Measurements from ENCODE around the gene LAMA3.

The LAMA3 gene

DNA sequence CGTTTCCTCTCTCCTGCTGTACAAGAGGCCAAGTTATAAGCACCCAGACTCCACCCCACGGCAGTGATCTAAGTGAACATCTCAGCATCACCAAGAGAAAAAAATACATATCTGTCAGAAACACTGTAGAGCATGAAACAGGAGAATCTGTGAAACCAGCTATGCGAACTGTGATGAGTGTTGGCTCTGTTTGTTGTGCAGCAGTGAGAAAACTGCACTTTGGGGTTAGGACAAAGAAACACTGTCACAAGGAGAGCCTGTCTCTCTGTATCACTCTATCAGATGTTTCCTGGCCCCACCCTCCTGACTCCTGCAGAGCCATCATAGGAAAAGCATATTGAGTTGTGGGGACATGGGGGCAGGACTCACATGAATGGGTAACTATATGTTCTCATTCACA lies 87.1 kb downstream of the LAMA3 start:
- peak overlapping the region; percentile 39; the same call in 1 of the 2 replicates for H2AFZ ChIP-seq (ENCODE audit: low read length)

DNA sequence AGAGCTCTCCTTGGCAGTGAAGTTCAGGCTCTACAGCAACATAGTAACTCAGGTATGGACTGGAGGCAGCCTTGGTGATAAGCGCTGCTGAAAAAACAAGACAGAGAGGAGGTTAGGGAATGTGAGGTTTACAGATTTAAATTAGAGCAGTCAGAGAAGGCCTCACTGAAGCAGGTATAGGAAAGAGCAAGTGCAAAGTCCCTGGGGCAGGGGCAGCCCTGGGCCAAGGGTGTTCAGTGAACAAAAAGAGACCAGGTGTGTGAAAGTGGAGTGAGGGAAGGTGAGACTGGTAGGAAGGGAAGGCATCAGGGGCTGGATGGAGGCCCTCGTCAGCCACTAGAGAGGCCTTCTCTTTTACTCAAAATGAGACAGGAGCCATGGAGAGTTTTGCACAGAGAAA lies 89.6 kb downstream of the LAMA3 start:
- Histone ChIP-seq H3K27me3 (ENCODE audit: insufficient read depth, low read length, poor library complexity, severe bottlenecking) (no peaks in the 10 kb centered on the region), H3K4me3 (ENCODE audit: low read length, poor library complexity, severe bottlenecking) (no peak overlapping the region), H3K79me2 (ENCODE audit: insufficient read depth, low read length) (no peaks in the 10 kb centered on the region), H3K36me3 (ENCODE audit: insufficient read depth, low read length) (no peaks in the 10 kb centered on the region), H3K4me1 (ENCODE audit: insufficient read depth, low read length, poor library complexity, severe bottlenecking) (peaks cover 6% of the 10 kb centered on the region), H3F3A (ENCODE audit: low read depth) (no peaks in the 10 kb centered on the region), H3K9me3 (ENCODE audit: insufficient read depth, low read depth, low read length) (no peaks in the 10 kb centered on the region), H3K9me2 (replicated peaks; ENCODE audit: low read depth, low read length) (no peaks in the 10 kb centered on the region), H3K4me2 (ENCODE audit: low read depth, low read length, poor library complexity, severe bottlenecking) (no peak overlapping the region), H3K9ac (ENCODE audit: low read depth, low read length, poor library complexity, severe bottlenecking) (no peak overlapping the region), H4K20me1 (ENCODE audit: insufficient read depth, low read length, poor library complexity, severe bottlenecking) (no peaks in the 10 kb centered on the region), H2AFZ (ENCODE audit: low read length) (no peak overlapping the region)
- TF ChIP-seq, protein P1, sequence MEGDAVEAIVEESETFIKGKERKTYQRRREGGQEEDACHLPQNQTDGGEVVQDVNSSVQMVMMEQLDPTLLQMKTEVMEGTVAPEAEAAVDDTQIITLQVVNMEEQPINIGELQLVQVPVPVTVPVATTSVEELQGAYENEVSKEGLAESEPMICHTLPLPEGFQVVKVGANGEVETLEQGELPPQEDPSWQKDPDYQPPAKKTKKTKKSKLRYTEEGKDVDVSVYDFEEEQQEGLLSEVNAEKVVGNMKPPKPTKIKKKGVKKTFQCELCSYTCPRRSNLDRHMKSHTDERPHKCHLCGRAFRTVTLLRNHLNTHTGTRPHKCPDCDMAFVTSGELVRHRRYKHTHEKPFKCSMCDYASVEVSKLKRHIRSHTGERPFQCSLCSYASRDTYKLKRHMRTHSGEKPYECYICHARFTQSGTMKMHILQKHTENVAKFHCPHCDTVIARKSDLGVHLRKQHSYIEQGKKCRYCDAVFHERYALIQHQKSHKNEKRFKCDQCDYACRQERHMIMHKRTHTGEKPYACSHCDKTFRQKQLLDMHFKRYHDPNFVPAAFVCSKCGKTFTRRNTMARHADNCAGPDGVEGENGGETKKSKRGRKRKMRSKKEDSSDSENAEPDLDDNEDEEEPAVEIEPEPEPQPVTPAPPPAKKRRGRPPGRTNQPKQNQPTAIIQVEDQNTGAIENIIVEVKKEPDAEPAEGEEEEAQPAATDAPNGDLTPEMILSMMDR (conservative IDR thresholded peaks at IDR 0.05; ENCODE audit: low read length) = no peak
- TF ChIP-seq EZH2phosphoT487 (IDR thresholded peaks at IDR 0.05; ENCODE audit: borderline replicate concordance) = no peak

More for the DNA sequence above, 87.1 kb downstream of the LAMA3 start:
- H3K36me3 ChIP-seq (ENCODE audit: insufficient read depth, low read length) = no peaks in the 10 kb centered on the region
- no peaks in the 10 kb centered on the region for H4K20me1 ChIP-seq (ENCODE audit: insufficient read depth, low read length, poor library complexity, severe bottlenecking)
- no peaks in the 10 kb centered on the region for H3F3A ChIP-seq (ENCODE audit: low read depth)
- no peak overlapping the region for H3K9ac ChIP-seq (ENCODE audit: low read depth, low read length, poor library complexity, severe bottlenecking)
- H3K4me2 ChIP-seq (ENCODE audit: low read depth, low read length, poor library complexity, severe bottlenecking) = no peak overlapping the region
- no peaks in the 10 kb centered on the region for H3K9me3 ChIP-seq (ENCODE audit: insufficient read depth, low read depth, low read length)
- H3K4me1 ChIP-seq (ENCODE audit: insufficient read depth, low read length, poor library complexity, severe bottlenecking) = peaks cover 6% of the 10 kb centered on the region
- no peaks in the 10 kb centered on the region for H3K27me3 ChIP-seq (ENCODE audit: insufficient read depth, low read length, poor library complexity, severe bottlenecking)
- no peaks in the 10 kb centered on the region for H3K9me2 ChIP-seq (replicated peaks; ENCODE audit: low read depth, low read length)
- TF ChIP-seq EZH2phosphoT487 (IDR thresholded peaks at IDR 0.05; ENCODE audit: borderline replicate concordance) = no peak
- TF ChIP-seq, protein P1 (conservative IDR thresholded peaks at IDR 0.05; ENCODE audit: low read length) = no peak
- no peaks in the 10 kb centered on the region for H3K79me2 ChIP-seq (ENCODE audit: insufficient read depth, low read length)
- no peak overlapping the region for H3K4me3 ChIP-seq (ENCODE audit: low read length, poor library complexity, severe bottlenecking)

DNA sequence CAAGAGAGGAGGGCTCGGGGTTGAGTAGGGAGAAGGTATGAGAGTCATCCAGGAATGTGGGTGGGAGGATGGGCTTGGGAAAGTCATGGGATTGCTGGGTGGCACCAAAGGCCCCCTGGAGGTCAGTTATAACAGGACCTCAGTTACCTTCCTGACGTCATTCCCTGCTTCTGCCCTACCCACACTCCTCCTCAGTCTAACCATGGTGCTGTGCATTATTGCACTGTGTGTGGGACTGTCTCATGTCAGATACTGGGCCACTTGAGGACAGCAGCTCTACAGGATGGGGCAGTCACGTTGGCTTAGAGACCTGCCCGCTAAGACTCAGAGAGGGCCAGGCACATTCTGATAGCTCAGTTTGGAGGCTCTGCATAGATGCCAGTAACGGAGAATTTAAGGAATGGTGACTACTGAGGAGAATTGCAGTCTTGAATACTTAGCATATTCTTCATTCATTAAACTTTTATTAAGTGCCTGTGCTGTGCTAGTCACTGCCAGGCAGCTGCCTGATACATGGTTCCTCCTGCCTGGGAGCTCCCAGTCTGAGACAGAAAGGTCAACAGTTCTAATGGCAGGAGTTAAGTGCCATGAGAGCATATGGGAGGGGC lies 90.5 kb downstream of the LAMA3 start:
- TF ChIP-seq, protein P1 (conservative IDR thresholded peaks at IDR 0.05; ENCODE audit: low read length) = no peak
- no peak for TF ChIP-seq EZH2phosphoT487 (IDR thresholded peaks at IDR 0.05; ENCODE audit: borderline replicate concordance)
- no peak overlapping the region for H2AFZ ChIP-seq (ENCODE audit: low read length)

More for the DNA sequence above, 90.5 kb downstream of the LAMA3 start:
- no peak overlapping the region for H3K4me2 ChIP-seq (ENCODE audit: low read depth, low read length, poor library complexity, severe bottlenecking)
- H3K9me2 ChIP-seq (replicated peaks; ENCODE audit: low read depth, low read length) = no peaks in the 10 kb centered on the region
- peaks cover 12% of the 10 kb centered on the region for H3K4me1 ChIP-seq (ENCODE audit: insufficient read depth, low read length, poor library complexity, severe bottlenecking)
- no peaks in the 10 kb centered on the region for H3K36me3 ChIP-seq (ENCODE audit: insufficient read depth, low read length)
- no peak overlapping the region for H3K4me3 ChIP-seq (ENCODE audit: low read length, poor library complexity, severe bottlenecking)
- H3K9ac ChIP-seq (ENCODE audit: low read depth, low read length, poor library complexity, severe bottlenecking) = no peak overlapping the region
- H3F3A ChIP-seq (ENCODE audit: low read depth) = no peaks in the 10 kb centered on the region
- no peaks in the 10 kb centered on the region for H3K27me3 ChIP-seq (ENCODE audit: insufficient read depth, low read length, poor library complexity, severe bottlenecking)
- H3K79me2 ChIP-seq (ENCODE audit: insufficient read depth, low read length) = no peaks in the 10 kb centered on the region
- H3K9me3 ChIP-seq (ENCODE audit: insufficient read depth, low read depth, low read length) = no peaks in the 10 kb centered on the region
- H4K20me1 ChIP-seq (ENCODE audit: insufficient read depth, low read length, poor library complexity, severe bottlenecking) = no peaks in the 10 kb centered on the region

All from Loucy (cell line).